Medulla oblongata (tissue), 1 donor: ENCODE measurements around the gene ANKRD7.
A peak's percentile ranks its signal among the peaks of the same experiment; 100 is the strongest.

Source experiments
- DNase-seq: peaks from one replicate; pipeline ENCODE4 v3.0.0-alpha.2; 2015; ENCODE audit errors: extremely low spot score

The ANKRD7 gene

GRCh38 chr7:118224521-118224920 lies at the start of gene ANKRD7:
ANKRD7 (plus strand) TSS chr7:118224704; CDS start chr7:118224831, 127 bp downstream.
- no peak for DNase-seq

- DNase-seq = no peak
Observed at GRCh38 chr7:118175740-118176139, 48.8 kb upstream of the ANKRD7 start.

- DNase-seq = no peak
Observed at GRCh38 chr7:118179191-118179590, 45.3 kb upstream of the ANKRD7 start.

GRCh38 chr7:118182593-118183427 lies 41.7 kb upstream of the ANKRD7 start:
- DNase-seq = peak; percentile 23

GRCh38 chr7:118183428-118183785 lies 41.1 kb upstream of the ANKRD7 start:
- DNase-seq = no peak

GRCh38 chr7:118183786-118184564 lies 40.5 kb upstream of the ANKRD7 start, which contains the start of gene LSM8:
LSM8 (plus strand) TSS chr7:118184164; CDS start chr7:118184224, 60 bp downstream.
- peak; percentile 99 for DNase-seq

- peak; percentile 25 for DNase-seq
Observed at GRCh38 chr7:118184565-118184940, 40.0 kb upstream of the ANKRD7 start.

- no peak for DNase-seq
Observed at GRCh38 chr7:118185163-118185860, 39.2 kb upstream of the ANKRD7 start.

- DNase-seq = no peak
Observed at GRCh38 chr7:118186501-118186900, 38.0 kb upstream of the ANKRD7 start.

GRCh38 chr7:118194571-118194970 lies 29.9 kb upstream of the ANKRD7 start:
- no peak for DNase-seq

- DNase-seq = peak; percentile 76
Observed at GRCh38 chr7:118195837-118196474, 28.5 kb upstream of the ANKRD7 start.

GRCh38 chr7:118202061-118202460 lies 22.4 kb upstream of the ANKRD7 start:
- no peak for DNase-seq

GRCh38 chr7:118214051-118214832 lies 10.3 kb upstream of the ANKRD7 start:
- peak; percentile 85 for DNase-seq

GRCh38 chr7:118214833-118215182 lies 9.7 kb upstream of the ANKRD7 start:
- no peak for DNase-seq

GRCh38 chr7:118217210-118217619 lies 7.3 kb upstream of the ANKRD7 start:
- DNase-seq = no peak

GRCh38 chr7:118218413-118219156 lies 5.9 kb upstream of the ANKRD7 start:
- no peak for DNase-seq

GRCh38 chr7:118219157-118219512 lies 5.4 kb upstream of the ANKRD7 start:
- DNase-seq = no peak

GRCh38 chr7:118220583-118220982 lies 3.9 kb upstream of the ANKRD7 start:
- no peak for DNase-seq

- no peak for DNase-seq
Observed at GRCh38 chr7:118222591-118222990, 1.9 kb upstream of the ANKRD7 start.

- no peak for DNase-seq
Observed at GRCh38 chr7:118232837-118233236, 8.3 kb downstream of the ANKRD7 start.
